SJSA1 (cell line): ENCODE results near the gene PTGDR2. TPM values are rescaled to one million over a fixed set of nuclear protein-coding genes. Genes with fewer than 3 reads are reported as not detected.

ENCODE experiments used
- DNase-seq, 2 experiments: peaks; one replicate each; pipeline ENCODE4 v3.0.0-alpha.2; 2015 to 2020; ENCODE audit warnings: low spot score in 2 of 2, low read depth in 1 of 2
- H3K27ac ChIP-seq: fragments of 250-450 bp; sonication (Bioruptor Pico); 2 replicates; pipeline ENCODE4 v1.5.1; 2020; ENCODE audit warnings: mild to moderate bottlenecking, moderate library complexity
- H3K27me3 ChIP-seq: fragments of 250-450 bp; sonication (Bioruptor Pico); replicated peaks from 2 replicates; pipeline ENCODE4 v1.5.1; 2020; ENCODE audit warnings: mild to moderate bottlenecking, moderate library complexity
- H3K36me3 ChIP-seq: fragments of 250-450 bp; sonication (Bioruptor Pico); 2 replicates; pipeline ENCODE4 v1.5.1; 2020; ENCODE audit warnings: mild to moderate bottlenecking
- H3K4me1 ChIP-seq: fragments of 250-450 bp; sonication (Bioruptor Pico); replicated peaks from 2 replicates; pipeline ENCODE4 v1.6.1; 2021; ENCODE audit warnings: mild to moderate bottlenecking
- H3K4me3 ChIP-seq: fragments of 250-450 bp; sonication (Bioruptor Pico); 2 replicates; pipeline ENCODE4 v1.5.1; 2020; ENCODE audit warnings: mild to moderate bottlenecking
- H3K9me3 ChIP-seq: fragments of 250-450 bp; sonication (Bioruptor Pico); replicated peaks from 2 replicates; pipeline ENCODE4 v1.5.1; 2020; ENCODE audit warnings: mild to moderate bottlenecking
- total RNA-seq: library from RNA; depleted of rRNA; stranded (reverse); fragments of >200 nt; shearing (Covaris generic); gene quantifications from 2 replicates; pipeline ENCODE4 v1.2.3, GENCODE V29; 2014

Gene PTGDR2
- total RNA-seq, 1 experiment from 2014 or later = not detected

DNA sequence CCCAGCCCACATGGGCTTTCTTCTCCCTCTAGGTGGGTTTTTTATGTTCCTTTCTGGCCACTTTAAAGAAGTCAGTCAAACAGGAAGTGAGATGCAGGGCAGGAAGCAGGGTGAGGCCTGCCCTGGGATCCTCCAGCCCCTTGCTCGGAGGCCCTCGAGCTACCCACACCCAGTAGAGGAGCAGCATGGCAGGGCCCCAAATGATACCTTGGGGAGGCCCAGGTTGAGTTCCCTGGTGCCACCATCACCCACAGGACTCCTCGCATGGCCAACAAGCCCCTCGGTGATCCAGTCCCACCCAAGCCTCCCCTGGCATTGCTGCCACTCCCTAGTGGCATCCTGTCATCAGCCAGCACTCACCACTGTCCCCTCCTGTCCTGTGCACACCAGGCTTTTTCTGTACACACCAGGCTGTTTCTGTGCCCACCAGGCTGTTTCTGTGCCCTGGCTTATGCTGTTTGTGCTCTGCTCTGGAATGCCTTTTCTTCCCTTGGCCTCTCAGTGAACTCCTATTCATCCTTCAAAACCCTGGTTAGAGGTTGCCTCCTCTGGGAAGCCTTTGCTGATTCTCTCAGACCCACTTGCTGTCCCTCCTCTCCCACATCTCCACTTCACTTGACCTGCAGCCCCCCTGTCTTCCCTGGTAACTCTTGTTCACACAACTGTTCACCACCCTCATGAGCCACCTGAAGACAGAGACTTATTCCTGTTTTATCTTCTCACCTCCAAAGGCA lies 3.1 kb upstream of the PTGDR2 start:
- Histone ChIP-seq H3K9me3 (no peaks in the 10 kb centered on the region), H3K36me3 (no peaks in the 10 kb centered on the region), H3K4me1 (peaks cover 22% of the 10 kb centered on the region), H3K27ac (no peak overlapping the region), H3K4me3 (no peak overlapping the region), H3K27me3 (no peaks in the 10 kb centered on the region; the same call in 1 of the 2 replicates)
- DNase-seq = no peak

DNA sequence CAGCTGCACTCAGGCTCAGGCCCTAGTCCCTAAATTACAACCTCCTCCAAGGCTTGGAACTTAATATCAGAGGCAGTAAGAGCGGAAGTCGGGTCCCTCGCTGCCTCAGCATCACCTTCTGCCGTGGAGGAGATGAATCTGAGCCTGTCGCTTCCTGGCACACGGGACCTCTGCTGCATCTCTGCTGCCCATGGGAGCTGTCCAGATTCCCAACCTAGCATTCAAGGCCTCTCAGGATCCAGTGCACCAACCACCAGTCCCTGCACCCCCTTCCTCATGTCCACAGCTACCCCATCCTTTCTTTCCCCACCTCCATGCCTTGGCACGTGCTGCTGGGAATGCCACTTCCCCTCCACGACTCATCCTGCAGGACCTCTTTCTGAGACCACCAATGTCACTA lies 2.5 kb upstream of the PTGDR2 start:
- no peak for DNase-seq
- no peak overlapping the region for H3K27ac ChIP-seq
- H3K36me3 ChIP-seq = peaks cover 2% of the 10 kb centered on the region; the same call in 1 of the 2 replicates
- no peaks in the 10 kb centered on the region for H3K27me3 ChIP-seq
- H3K4me3 ChIP-seq = no peak overlapping the region
- peaks cover 22% of the 10 kb centered on the region for H3K4me1 ChIP-seq
- H3K9me3 ChIP-seq = no peaks in the 10 kb centered on the region

DNA sequence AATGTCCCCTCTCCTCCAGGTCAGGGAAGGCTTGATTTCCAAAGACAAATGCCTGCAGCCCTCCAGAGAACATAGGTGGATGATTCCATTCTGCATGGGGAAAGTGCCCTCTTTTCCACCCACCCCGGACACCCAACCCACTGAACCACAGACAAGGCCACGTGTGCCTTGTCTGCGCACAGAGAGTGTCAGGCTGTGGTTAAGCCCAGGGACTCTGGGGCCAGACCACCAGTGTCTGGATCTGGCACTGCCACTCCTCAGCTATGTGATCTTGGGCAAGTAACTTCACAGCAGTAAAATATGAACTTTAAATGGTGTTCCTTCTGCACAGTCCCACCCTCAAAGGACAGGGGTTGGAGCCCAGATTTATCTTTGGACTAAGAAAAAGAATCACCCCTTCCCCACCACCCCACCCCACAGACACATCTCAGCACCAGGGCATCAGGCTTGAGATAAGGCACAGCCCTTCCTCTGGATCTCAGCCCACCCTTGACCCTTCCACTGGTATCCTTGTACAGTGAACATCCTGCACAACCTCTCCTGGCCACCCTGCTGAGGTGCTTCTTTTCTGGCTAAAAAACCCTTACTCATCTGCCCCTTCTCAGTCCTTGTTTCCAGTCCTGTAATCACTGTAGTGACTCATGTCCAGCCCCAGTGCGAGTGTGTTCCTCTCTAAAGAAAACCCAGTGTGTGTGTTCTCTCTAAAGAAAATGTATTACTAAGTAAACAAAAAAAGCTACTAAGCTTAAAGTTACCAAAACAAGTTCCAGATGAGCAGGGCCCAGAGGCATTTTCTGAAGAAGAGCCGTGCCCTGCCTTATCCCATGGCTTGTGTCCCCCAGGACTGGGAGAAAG lies 1.9 kb upstream of the PTGDR2 start:
- H3K9me3 ChIP-seq = no peaks in the 10 kb centered on the region
- DNase-seq = peak; percentile 79 to 80
- peak overlapping the region; percentile 10; the same call in 1 of the 2 replicates for H3K27ac ChIP-seq
- H3K4me1 ChIP-seq = peaks cover 22% of the 10 kb centered on the region
- peaks cover 6% of the 10 kb centered on the region; the same call in 1 of the 2 replicates for H3K36me3 ChIP-seq
- no peaks in the 10 kb centered on the region for H3K27me3 ChIP-seq
- H3K4me3 ChIP-seq = no peak overlapping the region

DNA sequence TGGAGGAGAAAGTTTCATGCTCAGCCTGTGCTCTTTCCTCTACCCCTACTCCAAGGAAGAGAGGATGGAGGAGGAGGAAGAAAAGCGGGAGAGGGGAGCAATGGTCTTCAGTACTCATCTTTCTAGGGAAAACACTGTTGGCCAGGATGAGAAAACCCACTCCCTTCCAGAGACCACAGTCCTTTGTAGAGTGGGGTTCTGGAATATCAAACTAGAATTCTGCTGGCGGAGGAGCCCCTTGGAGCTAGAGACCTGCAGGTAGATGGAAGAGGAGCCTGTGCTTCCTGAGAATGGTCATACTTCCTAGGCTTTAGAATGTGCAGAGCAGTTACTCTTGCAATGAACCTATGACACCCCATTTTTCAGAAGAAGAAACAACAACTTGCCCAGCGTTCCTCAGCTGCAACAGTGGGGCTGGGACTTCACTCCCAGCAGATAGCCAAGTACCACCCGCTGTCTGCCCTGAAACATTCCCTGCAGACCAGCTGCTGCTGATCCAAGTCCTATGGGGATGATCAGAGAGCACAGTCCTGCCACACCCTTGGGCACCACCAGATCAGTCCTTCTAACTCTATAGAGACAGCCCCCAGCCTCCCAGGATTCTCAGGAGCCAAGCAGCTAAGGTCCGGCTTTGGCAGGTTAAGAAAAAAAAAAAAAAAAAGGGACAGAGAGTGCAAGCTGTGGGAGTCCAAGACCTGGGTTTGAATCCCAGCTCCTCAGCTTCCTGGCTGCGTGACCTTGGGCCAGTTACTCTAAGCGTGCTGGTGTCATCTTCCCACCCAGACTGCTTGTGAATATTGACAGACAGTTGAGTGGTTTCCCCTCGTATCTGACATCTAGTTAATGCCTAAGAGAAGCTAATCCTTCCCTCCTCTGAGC lies 664 bp downstream of the PTGDR2 start:
- Histone ChIP-seq H3K4me3 (no peak overlapping the region), H3K27me3 (no peaks in the 10 kb centered on the region), H3K9me3 (no peaks in the 10 kb centered on the region), H3K27ac (no peak overlapping the region), H3K36me3 (peaks cover 31% of the 10 kb centered on the region), H3K4me1 (peaks cover 22% of the 10 kb centered on the region)
- no peak for DNase-seq

DNA sequence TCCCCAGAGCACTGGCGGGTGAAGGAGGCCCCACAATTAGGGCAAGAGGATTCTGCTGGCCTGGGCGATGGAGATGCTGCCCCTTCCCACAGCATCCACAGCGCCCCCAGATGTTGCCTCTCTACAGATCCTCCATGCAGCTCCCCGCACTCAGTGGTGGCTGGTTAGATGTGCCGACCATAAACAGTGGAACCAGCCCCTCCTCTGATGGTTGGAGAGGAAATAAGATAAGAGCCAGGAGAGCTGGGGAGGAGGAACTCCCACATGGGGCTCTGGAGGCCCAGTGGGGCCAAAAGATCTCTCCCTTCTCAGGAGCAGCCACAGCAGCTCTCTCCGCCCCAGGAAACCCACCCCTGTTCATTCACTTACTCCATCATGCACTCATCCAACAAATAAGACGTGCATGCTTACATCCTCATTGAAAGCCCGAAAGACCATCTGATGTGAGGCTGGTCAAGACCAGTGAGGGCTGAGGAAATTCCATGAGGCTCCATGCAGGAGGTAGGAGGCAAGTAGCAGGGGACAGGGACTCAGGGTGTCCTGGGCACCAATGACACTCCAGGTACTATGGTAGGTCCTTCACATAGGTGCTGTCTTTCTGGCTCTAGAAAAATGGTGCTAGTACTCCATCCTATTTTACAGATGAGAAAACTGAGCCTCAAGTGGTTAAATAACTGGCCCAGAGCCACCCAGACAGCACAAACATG lies 1.5 kb downstream of the PTGDR2 start:
- no peak for DNase-seq
- Histone ChIP-seq H3K27me3 (no peaks in the 10 kb centered on the region), H3K4me1 (peaks cover 22% of the 10 kb centered on the region), H3K9me3 (no peaks in the 10 kb centered on the region), H3K36me3 (peaks cover 39% of the 10 kb centered on the region), H3K4me3 (no peak overlapping the region), H3K27ac (no peak overlapping the region)

DNA sequence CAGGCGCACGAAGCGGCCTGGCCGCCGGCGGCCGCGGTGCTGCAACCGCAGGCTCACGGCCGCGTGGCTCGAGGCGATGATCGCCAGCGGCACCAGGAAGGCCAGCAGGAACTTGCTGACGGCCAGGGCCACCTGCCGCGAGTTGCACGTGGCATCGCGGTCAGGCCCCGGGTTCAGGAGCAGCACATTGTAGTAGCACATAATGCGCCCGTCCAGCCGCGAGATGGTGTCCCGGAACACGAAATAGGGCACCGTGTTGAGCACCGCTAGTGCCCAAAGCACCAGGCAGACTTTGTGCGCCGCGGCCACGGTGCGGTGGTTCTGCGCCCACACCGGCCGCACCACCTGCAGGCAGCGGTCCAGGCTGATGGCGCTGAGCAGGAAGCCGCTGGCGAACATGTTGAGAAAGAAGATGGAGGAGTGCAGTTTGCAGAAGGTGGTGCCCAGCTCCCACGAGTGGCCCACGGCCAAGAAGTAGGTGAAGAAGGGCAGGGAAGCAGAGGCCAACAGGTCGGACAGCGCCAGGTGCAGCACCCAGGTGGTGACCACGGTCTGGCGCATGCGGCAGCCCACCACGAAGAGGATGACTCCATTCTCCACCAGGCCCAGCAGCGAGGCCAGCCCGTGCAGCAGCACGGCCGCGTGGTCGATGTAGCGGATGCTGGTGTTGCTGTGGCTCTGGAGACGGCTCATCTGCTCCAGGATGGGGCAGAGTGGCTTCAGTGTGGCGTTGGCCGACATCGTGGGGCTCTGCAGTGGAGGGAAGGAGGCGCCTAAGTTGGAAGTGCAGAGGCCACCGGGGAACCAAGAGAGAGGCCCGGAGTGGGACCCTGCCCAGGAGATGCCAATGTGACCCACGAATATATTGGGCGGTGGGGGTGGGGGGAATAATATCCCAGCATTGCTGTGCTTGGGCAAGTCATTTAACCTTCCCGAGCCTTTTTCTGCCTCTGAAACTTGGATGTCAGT lies 2.5 kb downstream of the PTGDR2 start:
- DNase-seq = no peak
- H3K27ac ChIP-seq = no peak overlapping the region
- H3K36me3 ChIP-seq = peaks cover 49% of the 10 kb centered on the region
- H3K4me3 ChIP-seq = no peak overlapping the region
- no peaks in the 10 kb centered on the region for H3K9me3 ChIP-seq
- peaks cover 13% of the 10 kb centered on the region for H3K4me1 ChIP-seq
- H3K27me3 ChIP-seq = no peaks in the 10 kb centered on the region

DNA sequence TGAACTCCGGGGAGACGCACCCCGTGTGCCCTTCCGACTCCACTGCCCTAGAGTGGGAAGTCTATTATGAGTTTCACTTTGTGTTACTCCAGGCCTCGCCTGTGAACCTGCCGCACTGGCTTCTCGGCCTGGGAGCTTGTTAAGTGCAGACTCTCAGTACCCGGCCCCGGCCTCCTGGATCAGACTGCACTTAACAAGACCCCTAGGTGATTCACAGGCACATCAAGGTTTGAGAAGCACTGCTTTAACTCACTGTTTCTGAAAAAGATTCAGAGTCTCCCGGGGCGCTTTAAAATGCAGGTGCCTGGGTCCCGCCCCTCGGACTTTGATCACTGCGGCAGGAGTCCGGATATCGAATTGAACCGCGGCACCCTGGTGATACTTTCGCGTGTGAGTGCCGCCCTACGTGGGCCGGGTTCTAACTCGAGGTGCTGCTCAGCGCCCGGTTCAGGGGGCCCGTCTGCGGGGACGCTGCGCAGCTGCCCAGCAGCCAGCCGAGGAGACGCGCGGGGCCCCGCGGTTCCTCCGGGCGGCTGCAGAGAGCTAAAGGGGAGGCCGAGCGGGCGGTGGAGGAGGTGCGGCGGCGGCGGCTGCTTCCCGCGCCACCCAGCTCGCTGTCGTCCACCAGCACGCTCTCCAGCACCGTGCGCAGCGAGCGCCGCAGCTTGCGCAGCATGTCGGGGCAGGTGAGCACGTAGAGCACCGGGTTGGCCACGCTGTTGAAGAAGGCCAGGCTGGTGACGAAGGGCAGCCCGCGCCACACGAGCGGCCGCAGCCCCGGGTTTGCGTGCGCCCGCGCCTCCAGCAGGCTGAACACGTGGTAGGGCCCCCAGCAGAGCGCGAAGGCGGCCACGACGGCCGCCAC lies 3.4 kb downstream of the PTGDR2 start:
- no peak overlapping the region for H3K4me3 ChIP-seq
- no peaks in the 10 kb centered on the region for H3K27me3 ChIP-seq
- H3K9me3 ChIP-seq = no peaks in the 10 kb centered on the region
- peaks cover 5% of the 10 kb centered on the region for H3K4me1 ChIP-seq
- H3K36me3 ChIP-seq = peaks cover 58% of the 10 kb centered on the region
- no peak overlapping the region for H3K27ac ChIP-seq
- no peak for DNase-seq

DNA sequence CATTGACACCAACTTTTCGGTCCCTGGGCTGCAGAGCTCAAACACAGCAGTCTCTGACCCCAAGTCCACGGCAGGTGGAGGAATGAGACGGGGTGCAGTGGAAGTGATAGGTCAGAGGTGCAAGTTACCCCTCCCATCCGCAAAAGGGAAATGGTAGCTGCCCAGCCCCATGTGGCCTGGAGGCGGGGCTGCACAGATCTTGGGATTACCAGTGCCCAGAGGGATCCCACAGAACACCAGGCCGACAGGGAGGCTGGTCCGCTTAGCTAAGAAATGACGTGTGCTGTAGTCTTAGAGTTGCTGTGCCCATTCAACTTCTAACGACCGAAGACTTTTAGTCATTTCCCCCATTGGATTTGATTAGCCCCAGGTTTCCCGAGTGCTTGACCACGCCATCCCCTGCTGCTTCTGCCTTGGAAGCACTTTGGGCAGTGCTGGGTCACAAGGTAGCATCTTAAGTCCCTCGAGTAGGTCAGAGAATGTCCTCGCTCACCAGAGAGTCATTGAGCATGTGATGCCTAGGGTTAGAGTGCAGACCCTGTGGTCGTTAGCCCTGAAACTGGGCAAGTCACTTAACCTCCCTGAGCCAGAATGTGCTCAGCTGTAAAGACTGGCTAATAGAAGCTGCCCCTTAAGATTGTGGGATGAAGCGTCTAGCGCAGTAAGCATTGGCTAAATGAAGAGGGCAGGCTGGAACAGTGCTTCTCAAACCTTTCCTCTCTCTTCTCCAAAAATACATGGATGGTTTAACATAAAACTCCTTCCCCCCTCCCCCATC lies 4.2 kb downstream of the PTGDR2 start:
- no peak overlapping the region for H3K4me3 ChIP-seq
- H3K4me1 ChIP-seq = no peaks in the 10 kb centered on the region
- H3K27me3 ChIP-seq = no peaks in the 10 kb centered on the region
- DNase-seq = no peak
- H3K36me3 ChIP-seq = peaks cover 61% of the 10 kb centered on the region
- H3K9me3 ChIP-seq = no peaks in the 10 kb centered on the region
- H3K27ac ChIP-seq = no peak overlapping the region

DNA sequence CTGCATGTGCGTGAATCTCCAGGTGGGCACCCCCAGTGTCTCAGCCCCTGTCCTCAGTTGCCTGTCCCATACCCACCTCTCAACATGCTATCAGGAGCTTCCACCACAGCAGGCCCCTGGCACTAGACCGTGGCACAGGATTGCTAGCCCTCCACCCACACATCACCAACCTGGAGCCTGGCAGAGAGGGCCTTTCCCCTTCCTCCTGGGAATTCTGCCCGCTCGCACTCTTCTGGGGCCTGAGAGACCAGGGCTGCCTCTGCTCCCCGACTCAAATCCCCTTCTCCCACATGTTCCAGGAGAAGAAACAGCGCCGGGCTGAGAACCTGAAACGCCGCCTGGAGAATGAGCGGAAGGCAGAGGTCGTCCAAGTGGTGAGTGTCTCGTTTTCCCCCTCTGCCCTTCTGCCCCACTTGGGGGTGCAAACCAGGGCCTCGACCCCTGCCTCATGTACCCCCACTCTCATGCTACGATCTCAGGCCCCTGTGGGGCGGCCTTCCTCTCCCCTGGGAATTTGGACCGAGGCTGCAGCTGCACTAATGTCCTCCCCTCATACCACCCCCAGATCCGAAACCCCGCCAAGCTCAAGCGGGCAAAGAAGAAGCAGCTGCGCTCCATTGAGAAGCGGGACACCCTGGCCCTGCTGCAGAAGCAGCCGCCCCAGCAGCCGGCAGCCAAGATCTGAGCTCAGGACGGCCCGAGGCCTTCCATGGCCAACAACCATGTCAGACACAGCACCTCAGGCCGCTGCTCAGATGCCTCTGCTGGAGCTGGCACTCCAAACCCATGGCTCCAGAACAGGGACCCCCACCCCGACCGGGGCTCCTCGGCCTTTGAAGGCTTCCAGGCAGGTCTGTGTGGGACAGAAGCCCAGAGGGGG lies 5.9 kb downstream of the PTGDR2 start:
- no peaks in the 10 kb centered on the region for H3K27me3 ChIP-seq
- H3K9me3 ChIP-seq = no peaks in the 10 kb centered on the region
- no peak overlapping the region for H3K27ac ChIP-seq
- no peak overlapping the region for H3K4me3 ChIP-seq
- H3K36me3 ChIP-seq = peaks cover 74% of the 10 kb centered on the region
- no peak for DNase-seq
- H3K4me1 ChIP-seq = no peaks in the 10 kb centered on the region; the same call in 1 of the 2 replicates

DNA sequence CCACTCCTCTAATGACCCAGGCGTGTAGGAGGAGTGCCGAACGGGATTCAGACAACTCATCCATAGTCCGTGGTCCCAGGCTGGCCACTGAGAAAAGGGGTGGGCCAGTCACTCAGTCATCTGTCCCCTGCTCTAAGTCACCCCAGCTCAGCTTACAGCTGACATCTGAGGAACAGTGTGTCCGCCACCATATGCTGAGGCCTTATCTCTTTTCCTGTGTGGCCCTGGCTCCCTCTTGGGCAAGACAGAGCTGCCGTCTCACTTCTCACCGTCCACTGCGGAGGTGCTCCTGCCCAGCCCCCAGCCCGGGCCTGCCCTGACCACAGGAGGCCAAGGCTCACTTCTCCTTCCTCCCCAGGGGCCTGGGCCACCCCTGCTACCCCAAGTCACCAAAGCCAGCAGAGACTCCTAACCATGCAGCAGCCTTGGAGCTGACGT lies 7.0 kb downstream of the PTGDR2 start:
- DNase-seq = no peak
- peaks cover 8% of the 10 kb centered on the region for H3K4me1 ChIP-seq
- H3K27ac ChIP-seq = no peak overlapping the region
- peaks cover 80% of the 10 kb centered on the region for H3K36me3 ChIP-seq
- H3K4me3 ChIP-seq = no peak overlapping the region
- H3K9me3 ChIP-seq = no peaks in the 10 kb centered on the region
- no peaks in the 10 kb centered on the region for H3K27me3 ChIP-seq
